WI38 (cell line): ENCODE measurements around the gene TTC21A.

Experiments
- H3K4me3 ChIP-seq: 2 replicates; pipeline ENCODE4 v1.5.1; 2011; ENCODE audit warnings: low read depth, mild to moderate bottlenecking, control low read depth, low read length
- CTCF ChIP-seq: IDR thresholded peaks from 2 replicates; pipeline ENCODE4 v1.5.1; 2012; ENCODE audit warnings: low read depth, mild to moderate bottlenecking, control low read depth, low read length

The TTC21A gene

DNA sequence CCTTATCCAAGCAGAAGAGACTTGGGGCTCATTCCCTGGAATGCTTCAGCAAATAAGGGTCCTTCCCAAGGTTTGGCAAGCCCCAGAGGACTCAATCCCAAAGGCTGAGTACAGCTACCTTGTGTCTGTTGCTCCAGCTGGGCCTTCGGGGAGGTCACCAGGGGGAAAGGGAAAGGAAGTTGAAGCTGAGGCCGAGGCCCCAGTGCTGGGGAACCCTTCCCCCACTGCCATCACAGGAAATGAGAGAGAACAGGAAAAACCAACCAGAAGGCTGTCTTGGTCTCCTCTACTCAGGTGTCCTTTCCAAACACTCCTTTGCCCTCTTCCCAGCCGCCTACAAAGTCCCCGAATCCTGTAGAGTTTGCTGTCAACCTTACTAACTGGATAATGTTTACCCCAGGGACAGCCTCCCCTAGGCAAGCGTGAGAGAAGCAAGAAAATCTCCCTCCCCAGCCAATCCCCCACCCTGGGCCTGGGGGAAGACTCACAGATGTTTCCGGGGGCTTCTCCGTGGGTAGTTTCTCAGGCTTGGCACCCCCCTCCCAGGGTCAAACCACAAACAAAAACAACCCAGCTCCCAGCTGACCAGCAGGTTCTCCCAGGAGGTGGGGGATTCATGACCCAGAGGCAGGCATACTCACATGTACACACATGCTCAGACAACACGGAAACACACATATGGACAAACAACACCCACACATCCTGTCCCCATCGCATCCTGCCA is 40.4 kb downstream of the TTC21A start:
- TF ChIP-seq CTCF, result no peak
- H3K4me3 ChIP-seq, result peak overlapping the region; percentile 35

DNA sequence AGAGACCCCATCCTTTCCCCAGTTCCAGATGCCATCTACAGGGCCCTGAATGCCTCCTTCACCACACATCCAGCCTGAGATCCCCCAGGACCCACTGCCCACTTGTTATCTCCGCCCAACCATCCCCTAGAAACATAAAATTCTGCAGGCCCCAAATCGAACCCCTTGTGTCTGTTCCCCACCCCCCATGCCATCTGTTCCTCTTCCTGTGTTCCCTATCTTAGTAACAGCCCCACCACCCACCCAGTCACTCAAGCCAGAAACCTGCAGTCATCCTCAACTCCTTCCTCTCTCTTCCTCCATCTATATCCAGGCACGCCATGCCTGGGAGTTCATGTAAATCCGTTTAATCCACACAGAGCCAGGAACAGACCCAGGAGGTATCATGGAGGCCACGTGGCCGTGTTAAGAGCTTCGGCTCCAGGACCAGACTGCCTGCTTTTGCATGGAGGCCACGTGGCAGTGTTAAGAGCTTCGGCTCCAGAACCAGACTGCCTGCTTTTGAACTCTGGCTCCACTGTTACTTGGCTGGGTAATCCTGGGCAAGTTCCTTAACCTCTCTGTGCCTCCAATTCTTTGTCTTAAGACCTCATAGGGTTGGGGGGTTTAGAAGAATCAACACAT is 41.1 kb downstream of the TTC21A start:
- no peak overlapping the region; the same call in 1 of the 2 replicates for H3K4me3 ChIP-seq
- no peak for TF ChIP-seq CTCF

DNA sequence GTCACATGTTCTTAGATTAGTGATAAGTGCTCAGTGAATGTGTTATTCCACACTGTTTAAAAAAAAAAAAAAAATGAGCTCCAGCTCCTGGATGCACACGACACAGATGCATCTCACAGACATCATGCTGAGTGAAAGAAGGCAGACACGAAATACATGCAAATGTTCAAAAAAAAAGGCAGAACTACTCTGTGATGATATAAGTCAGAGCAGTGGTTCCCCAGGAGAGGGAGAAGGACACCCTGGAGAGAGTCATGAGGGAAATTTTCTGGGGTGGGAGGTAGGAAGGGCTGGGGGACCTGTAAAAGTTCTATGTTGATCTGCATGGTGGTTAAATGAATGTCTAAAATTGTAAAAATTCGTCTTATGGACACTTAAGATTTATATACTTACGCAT is 41.6 kb downstream of the TTC21A start:
- no peak for TF ChIP-seq CTCF
- no peak overlapping the region for H3K4me3 ChIP-seq

DNA sequence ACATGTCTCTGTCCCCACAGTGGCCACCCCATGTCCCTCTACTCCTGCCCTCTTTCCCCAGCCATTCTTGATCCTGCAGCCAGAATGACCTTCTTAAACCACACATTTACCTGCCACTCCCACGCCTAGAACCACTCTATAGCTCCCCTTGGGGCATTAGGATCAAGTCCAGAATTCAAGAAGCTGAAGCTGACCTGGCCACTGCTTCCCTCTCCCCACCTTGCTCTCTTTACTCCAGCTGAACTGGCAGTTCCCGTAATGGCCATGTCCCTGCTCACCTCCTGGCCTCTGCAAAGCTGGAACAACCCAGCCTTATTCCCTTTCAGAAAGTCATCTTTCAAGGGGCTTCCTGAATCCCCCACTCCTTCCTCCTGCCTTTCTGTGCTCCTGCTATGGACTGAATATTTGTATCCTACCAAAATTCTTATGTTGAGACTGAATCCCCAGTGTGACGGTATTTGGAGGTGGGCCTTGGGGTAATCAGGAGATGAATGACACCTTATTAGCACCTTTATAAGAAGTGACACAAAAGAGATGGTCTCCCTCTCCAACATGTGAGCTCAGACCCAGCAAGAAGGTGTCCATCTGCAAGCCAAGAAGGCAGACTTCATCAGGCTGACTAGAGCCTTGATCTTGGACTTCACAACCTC is 42.1 kb downstream of the TTC21A start:
- H3K4me3 ChIP-seq, result no peak overlapping the region
- no peak for TF ChIP-seq CTCF

DNA sequence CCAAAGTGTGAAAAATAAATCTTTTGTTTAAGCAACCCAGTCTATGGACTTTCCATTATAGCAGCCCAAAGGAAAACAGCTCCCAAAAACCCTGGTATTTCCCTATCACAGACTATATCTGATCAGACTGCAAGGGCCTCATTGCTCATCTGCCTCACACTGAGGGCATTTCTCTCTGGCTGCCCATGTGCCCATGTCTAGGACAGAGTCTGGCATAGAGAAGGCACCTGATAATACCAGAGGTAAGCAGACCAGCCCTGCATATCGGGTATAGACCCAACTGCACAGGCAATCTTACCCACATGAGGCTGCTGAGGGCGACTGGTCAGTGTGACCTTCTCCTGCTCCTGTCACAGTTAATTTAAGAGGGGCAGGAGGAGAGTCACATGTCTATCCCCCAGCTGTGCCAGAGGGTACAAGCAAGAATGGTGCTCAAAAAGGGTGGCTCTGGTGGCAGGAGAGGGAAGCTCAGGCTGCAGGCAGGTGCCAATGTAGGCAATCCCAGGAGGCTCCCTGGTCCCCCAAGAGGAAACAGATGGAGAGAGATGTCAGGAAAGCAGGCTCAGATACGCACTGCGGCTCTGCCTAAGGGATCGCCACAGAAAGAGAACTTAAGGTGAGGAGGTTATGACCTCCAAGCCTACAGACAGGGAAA is 42.8 kb downstream of the TTC21A start:
- H3K4me3 ChIP-seq, result peak overlapping the region; percentile 89
- TF ChIP-seq CTCF, result no peak

GRCh38 chr3:39150803-39151631 is 43.5 kb downstream of the TTC21A start:
- no peak for TF ChIP-seq CTCF
- peak overlapping the region; percentile 89 for H3K4me3 ChIP-seq
